HCT116 (cell line): Measurements from ENCODE around the gene PRRC2A.

Experiments
- ATF3 ChIP-seq: IDR thresholded peaks from 2 replicates; pipeline ENCODE4 v1.6.1; 2012
- CEBPB ChIP-seq: IDR thresholded peaks from 2 replicates; pipeline ENCODE4 v1.6.1; 2012; ENCODE audit warnings: low read depth
- CTCF ChIP-seq, 3 experiments: fragments of 200-600 bp in 1 of 3; sonication (generic) in 1 of 3; IDR thresholded peaks in 2 of 3; conservative IDR thresholded peaks in 1 of 3; 2 replicates each; pipeline ENCODE4 v1.5.1; 2012 to 2017; ENCODE audit warnings: low read depth in 2 of 3, low read length in 2 of 3, antibody characterized with exemption in 1 of 3, borderline replicate concordance in 1 of 3, control low read depth in 1 of 3, mild to moderate bottlenecking in 1 of 3, mixed read lengths in 1 of 3, mixed run types in 1 of 3, moderate library complexity in 1 of 3; ENCODE audit not compliant: insufficient read depth in 1 of 3
- EGR1 ChIP-seq: IDR thresholded peaks from 2 replicates; pipeline ENCODE4 v1.6.1; 2012; ENCODE audit warnings: low read depth
- ELF1 ChIP-seq: IDR thresholded peaks from 2 replicates; pipeline ENCODE4 v1.6.1; 2012; ENCODE audit warnings: low read depth, borderline replicate concordance
- EZH2 ChIP-seq: fragments of 200-600 bp; sonication (generic); IDR thresholded peaks from 2 replicates; pipeline ENCODE4 v1.6.1; 2017; ENCODE audit warnings: antibody characterized with exemption, mixed run types
- JUND ChIP-seq: IDR thresholded peaks from 2 replicates; pipeline ENCODE4 v1.6.1; 2012
- MAX ChIP-seq: IDR thresholded peaks from 2 replicates; pipeline ENCODE4 v1.6.1; 2012
- POLR2AphosphoS5 ChIP-seq: IDR thresholded peaks from 2 replicates; pipeline ENCODE4 v1.6.1; 2011; ENCODE audit warnings: mild to moderate bottlenecking, low read depth, low read length, moderate library complexity
- SP1 ChIP-seq: IDR thresholded peaks from 2 replicates; pipeline ENCODE4 v1.6.1; 2012; ENCODE audit warnings: low read depth
- ZNF274 ChIP-seq: fragments of 200-500 bp; sonication (Bioruptor generic); IDR thresholded peaks from 2 replicates; pipeline ENCODE4 v1.6.1; 2014; ENCODE audit warnings: mild to moderate bottlenecking, low read depth, low read length, inconsistent platforms

- TF ChIP-seq CTCF (IDR thresholded peaks at IDR 0.05 in 2 of 3, conservative IDR thresholded peaks at IDR 0.05 in 1 of 3; ENCODE audit: borderline replicate concordance in 1 of 3, insufficient read depth in 1 of 3, low read depth in 2 of 3, low read length in 2 of 3) (no peak), JUND (no peak), ELF1 (no peak), EZH2 (no peak), ZNF274 (no peak), MAX (no peak), POLR2AphosphoS5 (no peak), SP1 (no peak), EGR1 (no peak), ATF3 (no peak), CEBPB (no peak)
Measured at GRCh38 chr6:31641370-31641769, 20.9 kb downstream of the PRRC2A start.
